ENCODE data around the gene TMEM271. TPM values are rescaled to one million over a fixed set of nuclear protein-coding genes. Genes with fewer than 3 reads are reported as not detected.

TMEM271 gene
- total and polyA plus RNA-seq, 2 experiments from 2014 or later = not detected

GRCh38 chr4:528296-528695, 47.8 kb downstream of the TMEM271 start:
- Histone ChIP-seq H3K36me3 (replicated peaks; ENCODE audit: insufficient read depth, low read depth) (no peaks in the 10 kb centered on the region), H3K27ac (no peak overlapping the region), H3K4me2 (no peak overlapping the region), H2AFZ (no peak overlapping the region), H4K20me1 (ENCODE audit: insufficient read depth, poor library complexity, severe bottlenecking) (no peaks in the 10 kb centered on the region), H3K4me3 (no peak overlapping the region), H3K9me2 (replicated peaks; ENCODE audit: insufficient read depth) (no peaks in the 10 kb centered on the region), H3K4me1 (ENCODE audit: insufficient read depth) (no peaks in the 10 kb centered on the region), H3K79me2 (no peaks in the 10 kb centered on the region), H3K27me3 (no peaks in the 10 kb centered on the region), H3K9me3 (ENCODE audit: low read depth) (no peaks in the 10 kb centered on the region)
- no peak for DNase-seq (ENCODE audit: low spot score)
- TF ChIP-seq EZH2phosphoT487 (IDR thresholded peaks at IDR 0.05; ENCODE audit: low read depth, severe bottlenecking, unreplicated experiment) (no peak), CTCF (IDR thresholded peaks at IDR 0.05; ENCODE audit: poor library complexity) (no peak), EZH2 (IDR thresholded peaks at IDR 0.05; ENCODE audit: borderline replicate concordance) (no peak)
- WGBS (ENCODE audit: low lambda C conversion rate, missing lambda C conversion rate) = 94% methylated on average over 9 of the region's 10 CpGs

GRCh38 chr4:526971-527460, 49.1 kb downstream of the TMEM271 start:
- H3K4me3 ChIP-seq = no peak overlapping the region
- TF ChIP-seq CTCF (IDR thresholded peaks at IDR 0.05; ENCODE audit: poor library complexity) = no peak
- no peak for TF ChIP-seq EZH2phosphoT487 (IDR thresholded peaks at IDR 0.05; ENCODE audit: low read depth, severe bottlenecking, unreplicated experiment)
- TF ChIP-seq EZH2 (IDR thresholded peaks at IDR 0.05; ENCODE audit: borderline replicate concordance) = no peak
- 98% methylated on average over 21 of the region's 21 CpGs for WGBS (ENCODE audit: low lambda C conversion rate, missing lambda C conversion rate)
- no peaks in the 10 kb centered on the region for H3K9me2 ChIP-seq (replicated peaks; ENCODE audit: insufficient read depth)
- H3K4me1 ChIP-seq (ENCODE audit: insufficient read depth) = no peaks in the 10 kb centered on the region
- H3K79me2 ChIP-seq = no peaks in the 10 kb centered on the region
- H3K27me3 ChIP-seq = no peaks in the 10 kb centered on the region
- no peaks in the 10 kb centered on the region for H3K36me3 ChIP-seq (replicated peaks; ENCODE audit: insufficient read depth, low read depth)
- no peak overlapping the region for H2AFZ ChIP-seq
- DNase-seq (ENCODE audit: low spot score) = no peak
- no peak overlapping the region for H3K27ac ChIP-seq
- H4K20me1 ChIP-seq (ENCODE audit: insufficient read depth, poor library complexity, severe bottlenecking) = no peaks in the 10 kb centered on the region
- H3K9me3 ChIP-seq (ENCODE audit: low read depth) = no peaks in the 10 kb centered on the region
- no peak overlapping the region for H3K4me2 ChIP-seq

- Histone ChIP-seq H3K27me3 (no peaks in the 10 kb centered on the region), H3K9me3 (ENCODE audit: low read depth) (no peaks in the 10 kb centered on the region), H3K4me2 (no peak overlapping the region), H3K27ac (no peak overlapping the region), H4K20me1 (ENCODE audit: insufficient read depth, poor library complexity, severe bottlenecking) (no peaks in the 10 kb centered on the region), H3K36me3 (replicated peaks; ENCODE audit: insufficient read depth, low read depth) (no peaks in the 10 kb centered on the region), H3K4me1 (ENCODE audit: insufficient read depth) (no peaks in the 10 kb centered on the region), H3K79me2 (no peaks in the 10 kb centered on the region), H3K9me2 (replicated peaks; ENCODE audit: insufficient read depth) (no peaks in the 10 kb centered on the region), H2AFZ (no peak overlapping the region), H3K4me3 (no peak overlapping the region)
- TF ChIP-seq CTCF (IDR thresholded peaks at IDR 0.05; ENCODE audit: poor library complexity) (no peak), EZH2 (IDR thresholded peaks at IDR 0.05; ENCODE audit: borderline replicate concordance) (no peak), EZH2phosphoT487 (IDR thresholded peaks at IDR 0.05; ENCODE audit: low read depth, severe bottlenecking, unreplicated experiment) (no peak)
- 94% methylated on average over 22 of the region's 22 CpGs for WGBS (ENCODE audit: low lambda C conversion rate, missing lambda C conversion rate)
- DNase-seq (ENCODE audit: low spot score) = no peak
Observed at GRCh38 chr4:526189-526909, 49.7 kb downstream of the TMEM271 start.
